GM12891 (cell line): ENCODE data around the gene TMEM143.
"Not testable (repeated sequence)": the region's sequence is repeated elsewhere in the genome, so short reads cannot be mapped to it uniquely, and the experiment has no call there.

Experiments
- DNase-seq: peaks from one replicate; pipeline ENCODE4 v3.0.0; 2011; ENCODE audit warnings: low spot score; ENCODE audit not compliant: insufficient read length
- FAIRE-seq: peaks from 2 replicates; lab custom pipeline; 2011; peaks lifted over from hg19 to GRCh38; lab: Jason Lieb, UNC
- PAX5 ChIP-seq: IDR thresholded peaks from 2 replicates; pipeline ENCODE4 v1.6.1; 2011; ENCODE audit warnings: low read length, moderate library complexity, mild to moderate bottlenecking; ENCODE audit not compliant: insufficient read depth, severe bottlenecking
- POLR2A ChIP-seq: IDR thresholded peaks from 2 replicates; pipeline ENCODE4 v1.6.1; 2011; ENCODE audit warnings: low read depth, low read length, control low read depth
- POLR2AphosphoS5 ChIP-seq: IDR thresholded peaks from 2 replicates; pipeline ENCODE4 v1.6.1; 2011; ENCODE audit warnings: low read depth, low read length, control low read depth
- POU2F2 ChIP-seq: IDR thresholded peaks from 2 replicates; pipeline ENCODE4 v1.6.1; 2011; ENCODE audit warnings: low read depth, mild to moderate bottlenecking, control low read depth, low read length, moderate library complexity
- SPI1 ChIP-seq: IDR thresholded peaks from 2 replicates; pipeline ENCODE4 v1.6.1; 2011; ENCODE audit warnings: low read depth, low read length, control low read depth
- TAF1 ChIP-seq: IDR thresholded peaks from 2 replicates; pipeline ENCODE4 v1.6.1; 2011; ENCODE audit warnings: low read depth, low read length, control low read depth

The TMEM143 gene

DNA sequence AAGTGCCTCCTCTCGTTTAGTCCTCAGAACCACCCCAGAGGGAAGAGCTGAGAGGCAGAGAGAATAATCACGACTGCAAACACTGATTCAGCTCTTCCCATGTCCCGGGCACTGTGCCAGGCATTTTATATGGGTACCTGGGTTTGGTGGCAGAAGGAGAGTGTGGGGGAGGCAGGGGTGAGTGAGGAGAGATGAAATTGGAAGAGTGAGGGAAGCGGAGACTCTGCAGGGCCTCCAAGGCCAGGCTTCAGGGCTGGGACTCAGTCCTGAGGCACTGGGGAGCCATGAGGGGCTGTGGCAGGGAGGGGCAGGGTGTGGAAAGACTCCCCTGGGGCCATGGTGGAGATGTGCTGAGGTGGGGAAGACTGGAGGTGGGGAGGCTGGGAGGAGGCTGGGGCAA lies 9.2 kb upstream of the TMEM143 start:
- TF ChIP-seq POLR2A (no peak), POLR2AphosphoS5 (no peak), SPI1 (no peak), PAX5 (no peak), POU2F2 (no peak), TAF1 (no peak)
- FAIRE-seq: no peak
- no peak for DNase-seq

GRCh38 chr19:48371771-48372170 lies 8.0 kb upstream of the TMEM143 start:
- not testable (repeated sequence) for FAIRE-seq, DNase-seq

DNA sequence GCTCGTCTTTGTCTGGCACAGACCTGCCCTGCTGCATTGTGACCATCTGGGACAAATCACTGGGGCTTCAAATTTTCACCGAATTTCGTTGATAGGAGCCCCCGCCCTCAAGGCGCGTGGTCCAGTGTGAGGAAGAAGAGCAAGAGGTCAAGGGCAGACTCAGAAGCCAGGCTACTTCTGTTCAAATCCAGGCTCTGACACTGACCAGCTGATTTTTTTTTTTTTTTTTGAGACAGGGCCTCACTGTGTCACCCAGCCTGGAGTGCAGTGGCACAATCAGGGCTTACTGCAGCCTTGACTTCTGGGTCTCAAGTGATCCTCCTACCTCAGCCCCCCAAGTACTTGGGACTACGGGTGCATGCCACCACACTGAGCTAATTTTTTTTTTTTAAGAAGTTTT lies 7.6 kb upstream of the TMEM143 start:
- FAIRE-seq (no peak), DNase-seq (no peak)
- TF ChIP-seq POU2F2 (no peak), POLR2AphosphoS5 (no peak), PAX5 (no peak), SPI1 (no peak), TAF1 (no peak), POLR2A (no peak)

DNA sequence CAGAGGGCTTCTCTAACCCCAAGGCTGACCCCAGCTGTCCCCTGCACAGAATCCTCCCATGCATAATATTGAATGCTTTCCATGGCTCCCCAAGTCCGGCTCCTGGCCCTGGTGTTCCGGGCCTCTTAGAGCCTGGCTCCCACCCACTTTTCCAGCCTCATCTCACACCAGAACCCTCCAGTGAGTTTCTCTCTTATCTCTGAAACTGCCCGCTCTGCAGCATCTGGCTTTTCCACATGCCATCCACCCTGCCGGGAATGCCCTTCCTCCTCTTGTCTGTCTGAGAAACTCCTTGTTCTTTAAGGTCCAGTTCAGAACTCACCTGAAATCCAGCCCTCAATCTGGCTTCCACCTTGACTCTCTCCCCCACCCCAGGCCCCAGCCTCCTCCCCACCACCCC lies 7.2 kb upstream of the TMEM143 start:
- no peak for TF ChIP-seq POU2F2
- TF ChIP-seq TAF1: no peak
- no peak for TF ChIP-seq PAX5
- no peak for TF ChIP-seq POLR2AphosphoS5
- TF ChIP-seq SPI1: no peak
- TF ChIP-seq POLR2A: no peak
- FAIRE-seq: no peak
- no peak for DNase-seq

DNA sequence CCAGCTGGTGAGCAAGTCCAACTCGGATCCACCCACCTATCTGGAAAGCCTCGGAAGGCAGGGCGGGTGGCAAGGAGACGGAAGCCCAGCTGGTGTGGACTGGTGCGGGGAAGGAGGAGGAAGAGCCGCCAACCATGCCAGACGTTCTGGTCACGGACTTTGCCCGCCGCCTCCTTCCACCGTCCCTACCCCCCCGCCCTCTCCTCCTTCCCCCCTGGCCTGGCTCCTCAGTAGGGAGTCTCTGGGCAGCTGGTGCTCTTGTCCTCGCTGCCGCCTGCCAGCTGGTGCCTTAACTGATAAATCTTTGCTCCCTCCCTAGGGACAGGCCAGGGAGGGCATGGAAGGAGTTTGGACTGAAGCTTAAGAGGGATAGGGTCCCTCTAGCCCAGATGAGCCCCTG lies 5.2 kb upstream of the TMEM143 start:
- no peak for TF ChIP-seq POU2F2
- TF ChIP-seq POLR2A: no peak
- no peak for TF ChIP-seq PAX5
- TF ChIP-seq POLR2AphosphoS5: no peak
- no peak for TF ChIP-seq TAF1
- no peak for TF ChIP-seq SPI1
- DNase-seq (no peak), FAIRE-seq (no peak)

DNA sequence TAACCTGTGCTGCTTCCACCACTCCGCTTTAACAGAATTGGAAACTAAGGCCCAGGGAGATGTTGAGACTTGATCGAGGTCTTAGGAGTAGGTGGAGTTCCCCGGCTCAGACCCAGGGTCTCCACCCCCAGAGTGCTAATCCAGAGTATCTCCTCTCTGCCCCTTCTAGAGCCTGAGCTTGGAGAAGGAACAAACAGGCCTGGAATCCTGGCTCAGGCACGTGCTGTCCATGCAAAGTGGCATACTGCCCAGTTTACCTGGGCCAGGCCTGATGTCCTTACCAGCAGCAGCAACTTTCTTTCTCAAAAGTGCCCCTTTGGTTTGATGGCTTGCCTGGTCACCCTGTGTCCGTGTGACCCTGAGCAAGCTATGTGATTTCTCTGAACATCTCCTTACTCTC lies 4.1 kb upstream of the TMEM143 start:
- DNase-seq (no peak), FAIRE-seq (no peak)
- no peak for TF ChIP-seq POLR2AphosphoS5
- no peak for TF ChIP-seq POLR2A
- no peak for TF ChIP-seq POU2F2
- TF ChIP-seq TAF1: no peak
- no peak for TF ChIP-seq PAX5
- TF ChIP-seq SPI1: no peak

DNA sequence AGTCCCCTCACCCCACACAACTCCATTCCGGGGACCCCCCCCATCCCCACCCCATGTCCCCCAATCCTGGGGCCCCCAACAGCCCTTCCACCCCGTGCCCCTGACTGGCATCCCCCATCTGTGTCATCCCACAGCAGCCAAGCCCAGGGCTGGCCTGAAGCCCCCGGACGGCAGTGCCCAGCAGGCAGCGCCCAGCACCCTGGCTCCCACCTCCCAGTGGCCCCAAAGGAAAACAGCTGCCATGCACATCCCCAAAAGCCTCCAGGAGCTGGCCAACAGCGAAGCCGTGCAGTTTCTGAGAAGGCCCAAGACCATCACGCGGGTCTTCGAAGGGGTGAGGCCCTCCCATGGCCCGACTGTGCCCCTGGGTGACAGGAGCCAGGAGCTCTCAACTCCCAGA lies 1.9 kb upstream of the TMEM143 start:
- no peak for FAIRE-seq
- no peak for TF ChIP-seq SPI1
- no peak for TF ChIP-seq TAF1
- TF ChIP-seq POLR2A: no peak
- no peak for TF ChIP-seq POU2F2
- no peak for TF ChIP-seq POLR2AphosphoS5
- TF ChIP-seq PAX5: no peak
- no peak for DNase-seq

DNA sequence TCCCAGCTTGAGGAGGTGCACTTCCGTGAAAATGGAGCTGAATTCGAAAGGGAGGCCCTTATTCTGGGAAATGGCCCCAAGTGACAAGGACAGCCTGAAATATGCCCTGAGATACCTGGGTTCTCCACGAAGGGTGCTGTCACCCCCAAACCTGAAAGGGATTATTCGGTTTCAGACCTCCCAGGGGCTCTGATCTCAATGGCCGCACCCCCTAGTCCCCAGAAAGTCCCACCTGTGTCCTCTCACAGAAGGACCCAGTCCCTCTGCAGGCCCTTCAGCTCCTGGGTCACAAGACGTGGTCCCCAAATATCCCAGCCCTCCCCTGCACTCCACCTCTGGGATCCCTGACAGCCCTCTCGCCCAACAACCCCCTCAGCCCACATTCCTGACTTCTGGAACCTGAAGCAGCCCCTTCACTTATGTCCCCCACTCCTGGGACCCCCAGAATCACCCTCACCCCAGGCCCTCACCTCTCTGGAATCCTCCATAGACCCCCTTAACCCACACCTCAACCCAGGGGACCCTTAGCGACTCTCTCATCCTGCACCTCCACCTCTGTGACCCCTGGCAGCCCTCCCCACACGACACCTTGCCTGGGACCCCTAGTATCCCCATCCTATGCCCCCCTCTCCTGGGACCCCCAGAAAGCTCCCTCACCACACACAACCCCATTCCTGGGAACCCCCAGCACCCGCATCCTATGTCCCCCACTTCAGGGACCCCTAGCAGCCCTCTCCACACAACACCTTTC lies 1.0 kb upstream of the TMEM143 start:
- DNase-seq: no peak
- TF ChIP-seq POU2F2: no peak
- TF ChIP-seq SPI1: no peak
- no peak for FAIRE-seq

DNA sequence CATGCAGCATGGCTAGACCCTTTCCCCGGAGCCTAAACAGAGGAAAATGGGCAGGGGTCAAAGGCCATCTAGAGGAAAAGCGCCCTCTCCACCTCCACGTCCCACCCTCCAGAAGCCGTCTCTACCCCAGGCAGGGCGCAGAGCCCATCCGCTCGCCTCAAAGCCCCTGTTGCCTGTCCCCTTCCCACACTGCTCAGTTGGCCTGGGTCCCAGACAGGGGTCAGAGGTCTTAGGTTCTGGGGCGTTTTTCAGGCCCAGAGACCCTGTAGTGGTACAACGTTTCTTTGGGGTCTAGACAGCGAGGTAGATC lies 285 bp downstream of the TMEM143 start:
- no peak for DNase-seq
- FAIRE-seq: no peak
- no peak for TF ChIP-seq POU2F2
- TF ChIP-seq SPI1: no peak
- no peak for TF ChIP-seq TAF1
- no peak for TF ChIP-seq POLR2A
- TF ChIP-seq PAX5: no peak
- TF ChIP-seq POLR2AphosphoS5: no peak; the same call in 1 of the 2 replicates

DNA sequence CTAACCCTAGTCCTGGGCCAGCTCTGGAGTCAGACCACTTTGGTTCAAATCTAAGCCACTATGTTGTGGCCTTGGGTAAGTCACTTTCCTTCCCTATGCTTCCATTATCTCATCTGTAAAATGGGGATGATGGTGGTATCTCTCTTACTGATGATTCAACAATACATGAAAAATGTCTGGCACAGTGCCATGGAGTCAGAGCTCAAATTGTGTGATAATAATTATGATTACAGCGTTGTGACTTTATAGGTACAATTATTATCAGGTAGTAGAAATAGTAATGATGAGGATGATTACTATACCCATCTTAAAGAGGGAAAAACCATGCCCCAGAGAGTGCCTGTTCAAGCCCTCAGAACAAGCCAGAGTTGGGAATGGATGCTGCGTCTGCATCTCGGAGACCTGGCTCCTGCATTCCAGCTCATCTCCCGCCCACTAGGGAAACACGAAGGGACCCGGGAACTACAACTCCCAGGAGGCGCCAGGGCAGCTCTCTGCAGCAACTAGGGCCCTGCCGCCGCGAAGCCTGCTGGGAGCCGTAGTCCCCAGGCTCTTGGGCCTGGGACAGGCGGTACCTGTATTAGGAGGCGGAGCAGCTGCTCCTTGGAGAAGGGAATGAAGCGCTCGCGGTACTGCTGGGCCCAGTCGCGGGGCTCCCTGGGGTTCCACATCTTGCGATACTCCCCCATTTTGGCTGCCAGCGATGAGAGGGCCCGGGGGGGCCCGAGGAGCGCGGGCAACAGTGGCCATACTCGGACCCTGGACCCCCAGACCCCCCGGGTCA lies 832 bp downstream of the TMEM143 start:
- FAIRE-seq (peak; percentile 71), DNase-seq (peak; percentile 81)
- TF ChIP-seq POLR2AphosphoS5 (no peak; the same call in 1 of the 2 replicates), SPI1 (no peak), TAF1 (no peak), POLR2A (no peak), PAX5 (no peak), POU2F2 (no peak)
